Measurements from ENCODE around the gene KDM4C. TPM values are rescaled to one million over a fixed set of nuclear protein-coding genes. Genes with fewer than 3 reads are reported as not detected.

KDM4C gene
- total and polyA plus RNA-seq, 2 of the 13 experiments (the other 11 are each of a cell fraction or from before 2014, with no cell fraction given): 19.4 to 23.6 TPM

DNA sequence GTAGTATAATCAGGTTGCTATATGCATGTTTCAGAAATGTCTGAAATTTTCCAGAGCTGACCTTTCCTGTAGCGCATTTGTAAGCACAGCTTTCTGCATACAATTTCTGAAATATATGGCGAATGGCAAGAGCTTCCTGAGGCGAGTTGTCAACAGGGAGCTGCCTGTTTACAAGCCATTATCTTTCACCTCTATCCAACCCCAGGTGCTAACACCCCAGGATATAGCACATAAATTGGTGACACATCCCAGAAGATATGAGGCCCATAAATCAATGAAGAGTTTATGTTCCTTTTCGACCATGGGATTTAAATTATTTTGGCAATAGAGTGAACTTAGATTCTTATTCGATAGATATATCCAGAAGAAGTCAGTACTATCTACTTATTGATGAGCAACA lies 379.8 kb downstream of the KDM4C start:
- no peak for FAIRE-seq

DNA sequence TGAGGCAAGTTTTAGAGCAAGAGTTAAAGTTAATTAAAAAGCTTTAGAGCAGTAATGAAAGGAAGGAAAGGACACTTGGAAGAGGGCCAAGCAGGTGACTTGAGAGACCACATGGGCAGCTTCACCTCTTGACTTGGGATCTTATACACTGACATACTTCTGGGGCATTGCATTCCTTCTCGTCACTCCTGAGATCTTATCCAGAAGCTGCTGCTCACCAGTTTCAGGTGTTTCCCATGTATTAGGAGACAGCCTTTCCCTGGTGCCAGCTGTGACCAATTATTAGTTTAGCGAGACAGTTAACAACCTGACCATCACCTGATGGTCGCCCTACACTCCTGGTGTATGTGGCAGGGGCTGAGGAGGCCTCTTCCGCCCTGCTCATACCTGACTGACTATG lies 382.1 kb downstream of the KDM4C start:
- H3K79me2 ChIP-seq (ENCODE audit: insufficient read depth, low read length): no peaks in the 10 kb centered on the region
- WGBS (ENCODE audit: low lambda C conversion rate): 100% methylated on average over 4 of the region's 4 CpGs
- DNase-seq (ENCODE audit: low spot score) (no peak), ATAC-seq (no peak), FAIRE-seq (no peak)
- H3K27ac ChIP-seq (ENCODE audit: extremely low read length, insufficient read depth, low read length): no peak overlapping the region
- H3K4me2 ChIP-seq (ENCODE audit: low read depth, low read length): no peak overlapping the region
- H3K9ac ChIP-seq (ENCODE audit: insufficient read depth, low read depth, low read length): no peak overlapping the region
- no peak overlapping the region for H3K4me3 ChIP-seq (replicated peaks in 1 of 3; ENCODE audit: insufficient read depth in 1 of 3, low read depth in 2 of 3, low read length in 3 of 3)
- H2AFZ ChIP-seq (ENCODE audit: low read length): no peak overlapping the region
- H3K27me3 ChIP-seq (ENCODE audit: control insufficient read depth in 1 of 2, insufficient read depth in 2 of 2, low read length in 2 of 2): no peaks in the 10 kb centered on the region
- peaks cover 0 to 18% of the 10 kb centered on the region in 2 experiments; a peak in 3 of 5 replicates for H3K36me3 ChIP-seq (replicated peaks in 1 of 2; ENCODE audit: control insufficient read depth in 1 of 2, insufficient read depth in 2 of 2, low read length in 2 of 2)
- TF ChIP-seq FOSL2 (CRISPR knock-in tag; IDR thresholded peaks at IDR 0.05): no peak
- TF ChIP-seq ZNF253 (CRISPR knock-in tag; IDR thresholded peaks at IDR 0.05; ENCODE audit: borderline replicate concordance): no peak
- TF ChIP-seq CBFB (CRISPR knock-in tag; IDR thresholded peaks at IDR 0.05): no peak
- no peak for TF ChIP-seq MIXL1 (CRISPR knock-in tag; IDR thresholded peaks at IDR 0.05)
- no peak for TF ChIP-seq ARNT2 (CRISPR knock-in tag; IDR thresholded peaks at IDR 0.05; ENCODE audit: low read depth)
- TF ChIP-seq ZNF747 (CRISPR knock-in tag; IDR thresholded peaks at IDR 0.05; ENCODE audit: borderline replicate concordance): no peak
- TF ChIP-seq TCF12 (IDR thresholded peaks at IDR 0.05): no peak
- no peak for TF ChIP-seq TCF12 (CRISPR knock-in tag; IDR thresholded peaks at IDR 0.05)
- no peak for TF ChIP-seq MBD4 (IDR thresholded peaks at IDR 0.05; ENCODE audit: borderline replicate concordance, low read length)
- TF ChIP-seq TEAD2 (CRISPR knock-in tag; IDR thresholded peaks at IDR 0.05): no peak
- no peaks in the 10 kb centered on the region for H3K9me3 ChIP-seq (ENCODE audit: low read length)
- BruUV-seq (replicated peaks): no TSS peak
- intact Hi-C loops (cut with micrococcal nuclease; ENCODE audit: unreplicated experiment) (no loop called here), in situ Hi-C loops (cut with HindIII; ENCODE audit: extremely low pct_ligation_motif_present, low pct_unique_long_range_greater_than_20kb) (no loop called here)
- H3K4me1 ChIP-seq (ENCODE audit: insufficient read depth, low read length): no peaks in the 10 kb centered on the region
- POLR2A ChIA-PET: no interaction called here
- CTCF ChIA-PET (ENCODE audit: low intra/inter-chr PET ratio, low total read pairs): no interaction called here
- H4K20me1 ChIP-seq (ENCODE audit: insufficient read depth, low read length): no peaks in the 10 kb centered on the region

More for the DNA sequence above, 379.8 kb downstream of the KDM4C start:
- H3K4me3 ChIP-seq (replicated peaks in 1 of 3; ENCODE audit: insufficient read depth in 1 of 3, low read depth in 2 of 3, low read length in 3 of 3): no peak overlapping the region
- 97% methylated on average over 5 of the region's 5 CpGs for WGBS (ENCODE audit: low lambda C conversion rate)
- H3K9me3 ChIP-seq (ENCODE audit: low read length): no peaks in the 10 kb centered on the region
- no peaks in the 10 kb centered on the region for H4K20me1 ChIP-seq (ENCODE audit: insufficient read depth, low read length)
- intact Hi-C loops (cut with micrococcal nuclease; ENCODE audit: unreplicated experiment) (no loop called here), in situ Hi-C loops (cut with HindIII; ENCODE audit: extremely low pct_ligation_motif_present, low pct_unique_long_range_greater_than_20kb) (no loop called here)
- H2AFZ ChIP-seq (ENCODE audit: low read length): no peak overlapping the region
- no TSS peak for BruUV-seq (replicated peaks)
- ChIA-PET CTCF (ENCODE audit: low intra/inter-chr PET ratio, low total read pairs) (no interaction called here), POLR2A (no interaction called here)
- peaks cover 1 to 25% of the 10 kb centered on the region in 2 experiments; a peak in 4 of 5 replicates for H3K36me3 ChIP-seq (replicated peaks in 1 of 2; ENCODE audit: control insufficient read depth in 1 of 2, insufficient read depth in 2 of 2, low read length in 2 of 2)
- no peak for ATAC-seq
- no peak for DNase-seq (ENCODE audit: low spot score)
- TF ChIP-seq SATB2 (CRISPR knock-in tag; IDR thresholded peaks at IDR 0.05) (no peak), SP4 (CRISPR knock-in tag; IDR thresholded peaks at IDR 0.05) (no peak), ZNF883 (CRISPR knock-in tag; IDR thresholded peaks at IDR 0.05; ENCODE audit: not compliant biosample characterization) (no peak), PRPF4 (IDR thresholded peaks at IDR 0.05; ENCODE audit: low read depth, low read length, poor library complexity, severe bottlenecking) (no peak), ZNF558 (CRISPR knock-in tag; IDR thresholded peaks at IDR 0.05; ENCODE audit: borderline replicate concordance) (no peak), ZSCAN12 (CRISPR knock-in tag; IDR thresholded peaks at IDR 0.05) (no peak), MYNN (CRISPR knock-in tag; IDR thresholded peaks at IDR 0.05; ENCODE audit: low read depth) (no peak), CC2D1A (CRISPR knock-in tag; IDR thresholded peaks at IDR 0.05) (no peak), TRIM24 (CRISPR knock-in tag; IDR thresholded peaks at IDR 0.05) (no peak), HNF4G (IDR thresholded peaks at IDR 0.05; ENCODE audit: borderline replicate concordance, low read depth, low read length) (no peak), HNF4G (CRISPR knock-in tag; IDR thresholded peaks at IDR 0.05; ENCODE audit: borderline replicate concordance, low read depth) (no peak), ZNF569 (CRISPR knock-in tag; IDR thresholded peaks at IDR 0.05; ENCODE audit: borderline replicate concordance) (no peak), SMAD9 (CRISPR knock-in tag; IDR thresholded peaks at IDR 0.05) (no peak), SALL1 (CRISPR knock-in tag; IDR thresholded peaks at IDR 0.05) (no peak)
- H3K27ac ChIP-seq (ENCODE audit: extremely low read length, insufficient read depth, low read length): no peak overlapping the region
- no peaks in the 10 kb centered on the region for H3K79me2 ChIP-seq (ENCODE audit: insufficient read depth, low read length)
- no peak overlapping the region for H3K4me2 ChIP-seq (ENCODE audit: low read depth, low read length)
- H3K9ac ChIP-seq (ENCODE audit: insufficient read depth, low read depth, low read length): no peak overlapping the region
- H3K4me1 ChIP-seq (ENCODE audit: insufficient read depth, low read length): peaks cover 2% of the 10 kb centered on the region
- no peaks in the 10 kb centered on the region for H3K27me3 ChIP-seq (ENCODE audit: control insufficient read depth in 1 of 2, insufficient read depth in 2 of 2, low read length in 2 of 2)
